IPS-18a (cell line): Measurements from ENCODE around the gene KIF18A.
"Not testable (repeated sequence)": the region's sequence is repeated elsewhere in the genome, so short reads cannot be mapped to it uniquely, and the experiment has no call there.

Experiments
- H3K27ac ChIP-seq: one replicate; pipeline ENCODE4 v1.5.1; 2013; ENCODE audit warnings: low read length
- H3K27me3 ChIP-seq: one replicate; pipeline ENCODE4 v1.6.1; 2013; ENCODE audit warnings: mild to moderate bottlenecking, low read length; ENCODE audit not compliant: control insufficient read depth, insufficient read depth
- H3K36me3 ChIP-seq: one replicate; pipeline ENCODE4 v1.6.1; 2013; ENCODE audit warnings: low read depth, low read length; ENCODE audit not compliant: control insufficient read depth
- H3K4me1 ChIP-seq: one replicate; pipeline ENCODE4 v1.6.1; 2013; ENCODE audit warnings: low read depth, low read length; ENCODE audit not compliant: control insufficient read depth
- H3K4me3 ChIP-seq: one replicate; pipeline ENCODE4 v1.5.1; 2013; ENCODE audit warnings: low read length
- H3K9ac ChIP-seq: one replicate; pipeline ENCODE4 v1.6.1; 2013; ENCODE audit warnings: mild to moderate bottlenecking, low read length, moderate library complexity
- H3K9me3 ChIP-seq: one replicate; pipeline ENCODE4 v1.6.1; 2013; ENCODE audit warnings: low read depth, low read length; ENCODE audit not compliant: control insufficient read depth

KIF18A gene

DNA sequence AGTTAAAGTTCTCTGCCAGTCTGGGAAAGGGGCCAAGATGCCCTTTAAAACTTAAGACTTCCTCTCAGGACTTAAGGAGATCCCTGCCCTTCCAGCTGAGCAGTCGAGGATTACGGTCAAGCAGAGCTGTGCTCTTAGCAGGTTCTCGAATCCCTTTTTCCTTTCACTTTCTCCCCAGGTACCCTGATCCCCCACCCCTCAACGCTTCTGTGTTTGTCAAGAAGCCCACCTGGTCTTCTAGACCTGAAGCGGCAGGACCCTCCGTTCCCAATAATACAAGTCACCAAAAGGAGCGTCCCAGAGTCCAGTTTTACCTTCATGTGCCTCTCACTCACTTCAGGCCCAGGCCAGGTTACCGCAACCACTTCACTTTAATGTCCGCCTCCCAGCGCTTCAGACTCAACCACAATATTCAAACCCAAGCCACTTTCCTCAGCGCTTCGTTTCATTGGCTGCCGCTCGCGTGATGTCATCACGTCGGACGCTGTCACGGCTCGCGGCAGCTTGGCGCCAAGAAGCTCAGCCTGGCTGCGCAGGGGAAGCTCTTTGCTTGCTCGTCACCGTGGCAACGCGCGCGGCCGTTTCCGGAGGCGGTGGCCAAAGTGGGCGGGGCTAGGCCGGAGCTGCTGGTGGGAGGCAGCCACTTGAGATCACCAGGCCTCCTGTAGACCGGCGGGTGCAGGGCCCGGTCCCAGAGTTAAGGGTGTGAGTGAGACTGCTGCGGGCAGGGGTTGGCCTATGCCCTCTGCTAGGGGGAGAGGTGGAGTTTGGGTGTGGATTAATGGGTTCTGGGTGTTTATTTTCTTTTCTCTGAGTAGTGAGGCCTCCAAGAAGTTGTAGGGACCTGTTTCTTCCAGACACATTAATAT is at the start of gene KIF18A, which contains the start of gene METTL15:
TSS of gene KIF18A (minus strand) at position 407 of the 869 bp plus-strand sequence. CDS start 10,209 bp downstream, outside the sequence.
TSS of gene METTL15 (plus strand) at position 639 of the 869 bp plus-strand sequence. CDS start 4,947 bp downstream, outside the sequence.
- H3K36me3 ChIP-seq: no peaks in the 10 kb centered on the region
- H3K4me3 ChIP-seq: peak within 1 kb of the TSS; percentile 96
- H3K27me3 ChIP-seq: no peaks in the 10 kb centered on the region
- H3K4me1 ChIP-seq: peaks cover 15% of the 10 kb centered on the region
- H3K9ac ChIP-seq: peak within 1 kb of the TSS; percentile 95
- peak within 1 kb of the TSS; percentile 95 for H3K27ac ChIP-seq
- no peaks in the 10 kb centered on the region for H3K9me3 ChIP-seq

DNA sequence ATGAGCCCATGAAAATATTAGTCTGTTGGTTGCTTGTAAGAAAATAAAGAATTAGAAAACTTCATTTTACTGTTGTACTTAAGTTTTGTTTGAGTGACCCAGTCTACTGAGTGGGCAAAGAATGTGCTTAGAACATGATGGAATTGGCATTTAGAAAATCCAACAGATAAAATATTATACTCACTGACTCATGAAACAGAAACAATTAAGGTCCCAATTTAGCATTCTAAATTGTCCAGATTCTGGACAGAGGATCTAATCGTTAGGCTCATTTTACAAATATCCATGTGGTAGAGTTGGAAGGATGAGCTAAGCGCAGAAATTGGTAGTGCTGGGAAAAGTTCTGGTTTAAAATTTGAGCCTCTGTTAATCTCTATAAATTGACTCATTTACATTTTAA is 45.6 kb upstream of the KIF18A start:
- Histone ChIP-seq H3K27ac (no peak overlapping the region), H3K9me3 (no peaks in the 10 kb centered on the region), H3K4me3 (no peak overlapping the region), H3K36me3 (no peaks in the 10 kb centered on the region), H3K4me1 (no peaks in the 10 kb centered on the region), H3K9ac (no peak overlapping the region), H3K27me3 (no peaks in the 10 kb centered on the region)

DNA sequence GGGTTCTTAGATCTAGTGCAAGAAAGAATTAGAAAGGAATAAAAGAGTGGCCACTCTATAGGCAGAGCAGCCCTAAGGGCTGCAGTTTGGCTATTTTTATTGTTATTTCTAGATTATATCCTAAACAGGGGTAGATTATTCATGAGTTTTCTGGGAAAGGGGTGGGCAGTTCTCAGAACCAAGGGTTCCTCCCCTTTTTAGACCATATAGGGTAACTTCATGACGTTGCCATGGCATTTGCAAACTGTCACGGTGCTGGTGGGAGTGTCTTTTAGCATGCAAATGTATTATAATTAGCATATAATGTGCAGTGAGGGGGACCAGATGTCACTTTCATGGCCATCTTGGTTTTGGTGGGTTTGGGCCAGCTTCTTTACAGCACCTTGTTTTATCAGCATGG is 44.8 kb upstream of the KIF18A start:
- Histone ChIP-seq H3K27me3 (no peaks in the 10 kb centered on the region), H3K9me3 (no peaks in the 10 kb centered on the region), H3K36me3 (no peaks in the 10 kb centered on the region), H3K27ac (no peak overlapping the region), H3K4me1 (no peaks in the 10 kb centered on the region), H3K4me3 (no peak overlapping the region), H3K9ac (no peak overlapping the region)

DNA sequence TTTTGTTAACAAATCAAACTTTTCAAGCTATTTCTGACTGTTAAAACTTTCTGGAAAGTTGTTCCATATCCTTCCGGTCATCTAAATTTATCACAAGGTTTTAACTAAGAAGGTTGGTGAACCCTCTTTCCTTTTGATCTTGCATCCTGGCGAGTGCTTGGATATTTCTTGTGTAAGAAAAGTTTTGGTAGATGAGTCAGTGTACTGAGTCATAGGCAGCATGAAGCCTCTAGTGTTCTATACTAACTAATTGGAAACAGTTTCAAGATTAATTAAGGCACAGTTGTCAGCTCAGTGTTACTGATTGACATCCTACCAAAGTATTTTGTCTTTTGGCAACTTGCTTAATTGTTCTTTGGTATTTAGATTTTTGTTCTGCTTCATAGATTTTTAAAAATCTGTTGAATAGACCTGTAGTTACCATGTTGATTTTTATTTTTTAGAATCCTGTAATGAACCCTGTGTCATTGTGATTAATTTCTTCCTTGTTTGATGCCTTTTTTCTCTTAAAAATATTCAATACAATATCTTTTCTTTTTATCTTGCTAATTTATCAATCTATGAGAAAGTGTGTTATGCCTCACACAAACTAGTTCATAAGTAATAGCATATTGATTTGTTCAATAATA is 38.3 kb upstream of the KIF18A start:
- H3K27ac ChIP-seq: no peak overlapping the region
- H3K4me3 ChIP-seq: no peak overlapping the region
- no peaks in the 10 kb centered on the region for H3K36me3 ChIP-seq
- no peaks in the 10 kb centered on the region for H3K9me3 ChIP-seq
- no peak overlapping the region for H3K9ac ChIP-seq
- peaks cover 4% of the 10 kb centered on the region for H3K4me1 ChIP-seq
- no peaks in the 10 kb centered on the region for H3K27me3 ChIP-seq

DNA sequence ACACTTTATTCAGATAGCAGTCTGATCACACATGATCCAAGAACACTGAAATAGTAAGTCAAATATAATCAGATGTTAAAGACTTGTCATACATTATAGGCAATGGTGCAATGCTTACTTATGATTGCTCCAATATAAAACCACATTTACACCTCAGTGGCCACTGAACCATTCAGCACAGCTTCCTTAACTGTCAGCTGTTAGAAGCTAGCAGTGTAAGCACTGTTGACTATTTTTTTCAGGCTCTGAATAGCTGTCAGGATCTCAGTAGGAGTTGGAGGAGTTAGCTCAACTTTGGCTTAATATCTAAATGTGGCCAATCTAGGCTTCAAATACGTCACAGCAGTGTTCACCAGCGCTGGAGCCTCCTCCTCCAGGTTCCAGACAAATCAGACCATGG is 36.9 kb upstream of the KIF18A start:
- Histone ChIP-seq H3K4me1 (peaks cover 13% of the 10 kb centered on the region), H3K27me3 (no peaks in the 10 kb centered on the region), H3K27ac (no peak overlapping the region), H3K4me3 (no peak overlapping the region), H3K36me3 (no peaks in the 10 kb centered on the region), H3K9ac (no peak overlapping the region), H3K9me3 (no peaks in the 10 kb centered on the region)

DNA sequence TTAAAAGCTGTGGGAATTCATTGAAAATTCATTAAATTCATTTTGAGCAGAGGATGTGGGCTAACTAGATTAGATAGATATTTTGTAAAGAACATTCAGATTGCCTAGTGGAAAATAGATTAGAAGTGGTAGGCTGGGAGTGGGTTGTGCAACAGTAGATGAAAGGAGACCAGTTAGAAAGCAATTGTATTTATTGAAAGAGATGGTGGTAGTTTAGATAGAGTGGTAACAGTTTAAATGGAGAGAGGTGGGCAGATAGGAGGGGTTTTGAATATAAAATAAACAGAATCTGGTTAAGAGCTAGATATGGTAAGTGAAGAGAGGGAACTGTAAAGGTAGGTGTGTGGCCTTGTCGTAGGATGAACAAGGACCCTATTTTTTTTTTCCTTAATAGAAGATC is 34.8 kb upstream of the KIF18A start:
- Histone ChIP-seq H3K9ac (no peak overlapping the region), H3K4me3 (no peak overlapping the region), H3K4me1 (peaks cover 19% of the 10 kb centered on the region), H3K36me3 (no peaks in the 10 kb centered on the region), H3K27ac (no peak overlapping the region), H3K9me3 (peaks cover 10% of the 10 kb centered on the region), H3K27me3 (no peaks in the 10 kb centered on the region)

DNA sequence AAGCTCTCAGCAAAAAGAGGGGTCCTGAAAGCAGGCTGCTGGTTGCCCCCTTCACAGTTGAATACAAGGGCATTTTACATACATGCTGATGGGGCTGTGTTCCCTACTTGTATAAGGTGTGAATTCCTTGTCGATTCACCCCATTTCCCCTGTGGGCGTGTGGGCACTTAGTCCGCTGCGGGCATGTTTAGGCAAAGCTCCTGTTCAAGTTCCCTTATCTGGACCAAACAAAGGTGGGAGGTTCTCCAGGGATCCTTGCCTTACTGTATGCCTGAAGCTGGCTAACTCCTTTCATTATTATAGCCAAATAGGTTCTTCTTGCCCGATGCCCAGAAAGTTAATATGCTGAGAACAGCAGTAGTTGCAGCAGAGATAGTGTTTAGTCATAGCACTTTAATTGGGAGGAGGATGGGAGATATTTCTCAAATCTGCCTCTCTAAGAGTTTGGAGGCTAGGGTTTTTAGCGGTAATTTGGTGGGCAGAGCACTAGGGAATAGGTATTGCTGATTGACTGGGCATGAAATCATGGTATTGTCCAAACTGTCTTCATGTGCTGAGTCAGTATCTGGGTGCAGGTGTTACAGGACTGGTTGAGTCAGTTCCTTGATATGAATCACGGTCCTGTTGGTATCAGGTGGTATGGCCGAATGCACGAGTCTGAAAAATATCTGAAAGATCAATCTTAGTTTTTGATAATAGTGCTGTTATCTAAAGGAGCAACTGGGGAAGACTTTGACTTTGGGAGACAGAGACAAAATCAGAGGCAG is 32.9 kb upstream of the KIF18A start:
- Histone ChIP-seq H3K36me3 (no peaks in the 10 kb centered on the region), H3K4me3 (no peak overlapping the region), H3K9ac (no peak overlapping the region), H3K27ac (peak overlapping the region; percentile 12), H3K9me3 (peaks cover 27% of the 10 kb centered on the region), H3K27me3 (no peaks in the 10 kb centered on the region), H3K4me1 (peaks cover 19% of the 10 kb centered on the region)

DNA sequence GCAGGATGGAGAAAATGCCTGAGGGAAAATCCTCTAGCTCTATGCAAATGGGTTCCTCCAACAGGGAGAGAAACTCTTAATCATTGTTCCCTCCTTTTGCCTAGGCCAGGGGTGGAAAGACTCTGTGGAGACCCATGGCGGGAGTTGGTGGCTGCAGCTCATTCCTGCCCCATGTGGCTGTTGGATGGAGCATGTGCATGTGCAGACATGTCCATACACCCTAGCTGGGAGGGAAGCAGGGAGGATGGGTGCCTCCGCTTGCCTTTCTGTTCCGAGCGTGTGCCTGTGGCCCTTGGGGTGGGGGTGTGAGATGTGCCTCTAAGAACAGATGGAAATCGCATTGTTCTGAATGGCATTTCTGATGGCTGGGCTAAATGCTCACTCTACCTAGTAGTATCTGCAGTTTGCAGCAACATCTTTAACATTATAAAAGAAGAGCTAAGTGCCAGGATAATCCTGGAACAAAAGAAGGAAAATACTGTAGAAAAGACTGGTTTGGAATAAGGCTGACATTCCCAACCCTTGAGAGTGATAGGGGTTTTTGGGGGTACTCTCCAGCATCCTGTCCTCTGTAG is 32.0 kb upstream of the KIF18A start:
- peaks cover 6% of the 10 kb centered on the region for H3K36me3 ChIP-seq
- no peaks in the 10 kb centered on the region for H3K27me3 ChIP-seq
- H3K4me1 ChIP-seq: peaks cover 19% of the 10 kb centered on the region
- H3K27ac ChIP-seq: peak overlapping the region; percentile 12
- no peak overlapping the region for H3K4me3 ChIP-seq
- H3K9me3 ChIP-seq: peaks cover 35% of the 10 kb centered on the region
- no peak overlapping the region for H3K9ac ChIP-seq

DNA sequence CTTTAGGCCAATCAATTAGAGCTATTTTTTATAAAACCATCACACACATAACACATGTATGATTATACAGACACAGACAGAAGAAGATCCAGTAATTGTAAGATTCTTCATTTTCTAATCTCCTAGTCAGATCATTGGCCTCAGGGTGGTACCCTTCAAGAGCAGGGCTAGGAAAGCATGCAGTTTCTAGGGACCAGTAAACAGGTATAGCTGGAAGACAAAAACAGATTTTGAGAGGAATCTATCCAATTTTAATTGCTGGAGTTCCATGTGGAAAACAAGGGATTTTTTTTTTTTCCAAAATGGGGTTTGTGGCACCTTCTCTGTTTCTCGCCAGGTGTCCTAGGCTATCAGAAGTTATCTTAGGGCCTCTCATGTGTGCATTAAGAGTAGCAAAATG is 29.9 kb upstream of the KIF18A start:
- Histone ChIP-seq H3K27ac (no peak overlapping the region), H3K4me3 (no peak overlapping the region), H3K9ac (no peak overlapping the region), H3K27me3 (no peaks in the 10 kb centered on the region), H3K36me3 (peaks cover 6% of the 10 kb centered on the region), H3K4me1 (peaks cover 15% of the 10 kb centered on the region), H3K9me3 (peaks cover 41% of the 10 kb centered on the region)

DNA sequence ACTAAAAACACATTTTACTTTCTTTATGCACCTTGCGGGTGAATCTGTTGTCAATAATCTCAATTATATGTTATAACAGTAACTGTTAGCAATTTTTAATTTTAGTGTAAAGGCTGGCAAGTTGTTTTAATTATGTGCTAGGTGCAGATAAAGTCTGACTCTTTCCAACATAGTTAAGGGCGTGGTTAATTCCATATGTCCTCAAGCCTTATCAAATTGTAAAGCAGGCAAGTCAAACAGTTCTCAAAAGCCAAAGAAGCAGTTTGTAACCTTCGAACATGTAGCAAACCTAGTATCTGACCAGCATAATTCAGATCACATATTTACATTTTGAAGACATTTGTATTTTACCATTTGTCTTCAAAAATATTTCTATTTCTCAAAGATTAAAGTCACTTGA is 29.4 kb upstream of the KIF18A start:
- Histone ChIP-seq H3K4me3 (no peak overlapping the region), H3K9me3 (peaks cover 41% of the 10 kb centered on the region), H3K27ac (no peak overlapping the region), H3K9ac (no peak overlapping the region), H3K36me3 (peaks cover 6% of the 10 kb centered on the region), H3K27me3 (no peaks in the 10 kb centered on the region), H3K4me1 (peaks cover 15% of the 10 kb centered on the region)

DNA sequence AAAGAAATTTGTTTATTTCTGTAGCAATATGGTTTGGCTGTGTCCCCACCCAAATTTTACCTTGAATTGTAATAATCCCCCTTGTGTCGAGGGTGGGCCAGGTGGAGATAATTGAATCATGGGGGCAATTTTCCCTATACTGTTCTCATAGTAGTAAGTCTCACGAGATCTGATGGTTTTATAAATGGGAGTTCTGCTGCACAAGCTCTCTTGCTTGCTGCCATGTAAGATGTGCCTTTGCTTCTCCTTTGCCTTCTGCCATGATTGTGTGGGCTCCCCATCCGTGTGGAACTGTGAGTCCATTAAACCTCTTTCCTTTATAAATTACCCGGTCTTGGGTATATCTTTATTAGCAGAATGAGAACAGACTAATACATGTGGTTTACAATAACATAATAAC is 28.2 kb upstream of the KIF18A start:
- not testable (repeated sequence) for H3K4me3 ChIP-seq, H3K27me3 ChIP-seq, H3K9ac ChIP-seq, H3K36me3 ChIP-seq, H3K27ac ChIP-seq
- peaks cover 24% of the 10 kb centered on the region for H3K4me1 ChIP-seq
- H3K9me3 ChIP-seq: peaks cover 41% of the 10 kb centered on the region
